SK-N-SH (cell line): ENCODE measurements around the gene NSF. TPM values are rescaled to one million over a fixed set of nuclear protein-coding genes. Genes with fewer than 3 reads are reported as not detected.
A peak's percentile ranks its signal among the peaks of the same experiment; 100 is the strongest.

Source experiments
- CTCF ChIA-PET: fragments of 300-600, 350-600 bp; formaldehyde crosslinking; extraction: SDS; loops from one replicate; lab custom pipeline; 2021; lab: Yijun Ruan, JAX
- POLR2A ChIA-PET: fragments of 350-600 bp; sonication (Branson Sonifier 250); formaldehyde crosslinking; extraction: SDS; loops from one replicate; lab custom pipeline; 2020; ENCODE audit warnings: antibody characterized with exemption, inconsistent platforms; lab: Yijun Ruan, JAX
- DNase-seq: peaks from one replicate; pipeline ENCODE4 v3.0.0; 2012
- H2AFZ ChIP-seq: fragments of 200-600 bp; sonication (generic); 2 replicates; pipeline ENCODE4 v1.8.1; 2016; ENCODE audit warnings: antibody characterized with exemption, mild to moderate bottlenecking, low read depth
- H3F3A ChIP-seq: fragments of 200-600 bp; sonication (generic); replicated peaks from 2 replicates; pipeline ENCODE3; 2016; ENCODE audit warnings: antibody characterized with exemption, mild to moderate bottlenecking; ENCODE audit not compliant: insufficient read depth
- H3K27ac ChIP-seq, 2 experiments: fragments of 200-500 bp in 1 of 2; fragments of 200-600 bp in 1 of 2; sonication (Bioruptor generic) in 1 of 2; sonication (generic), shearing (Covaris generic) in 1 of 2; 2 replicates each; pipeline versions ENCODE4 v1.5.1 to v1.6.1; 2014 to 2016; ENCODE audit warnings: low read depth in 2 of 2, inconsistent platforms in 1 of 2, low read length in 1 of 2, mild to moderate bottlenecking in 1 of 2, mixed read lengths in 1 of 2
- H3K27me3 ChIP-seq: fragments of 200-600 bp; sonication (generic), shearing (Covaris generic); 2 replicates; pipeline ENCODE4 v1.6.1; 2016; ENCODE audit warnings: mixed run types; ENCODE audit not compliant: insufficient read depth
- H3K36me3 ChIP-seq, 2 experiments: fragments of 200-500 bp in 1 of 2; fragments of 200-600 bp in 1 of 2; sonication (Bioruptor generic) in 1 of 2; sonication (generic) in 1 of 2; replicated peaks in 1 of 2; 2 replicates each; pipeline versions ENCODE3 to v1.5.1; 2014 to 2016; ENCODE audit warnings: low read length in 1 of 2, mild to moderate bottlenecking in 1 of 2; ENCODE audit not compliant: insufficient read depth in 2 of 2, control insufficient read depth in 1 of 2
- H3K4me1 ChIP-seq, 2 experiments: fragments of 200-500 bp in 1 of 2; fragments of 200-600 bp in 1 of 2; sonication (Bioruptor generic) in 1 of 2; sonication (generic), shearing (Covaris generic) in 1 of 2; 2 replicates each; pipeline versions ENCODE4 v1.5.1 to v1.6.1; 2014 to 2016; ENCODE audit warnings: low read depth in 1 of 2, low read length in 1 of 2, mixed run types in 1 of 2; ENCODE audit not compliant: insufficient read depth in 2 of 2, control insufficient read depth in 1 of 2
- H3K4me2 ChIP-seq: fragments of 200-600 bp; sonication (generic), shearing (Covaris generic); 2 replicates; pipeline ENCODE4 v1.6.1; 2017; ENCODE audit warnings: mixed run types
- H3K4me3 ChIP-seq, 2 experiments: fragments of 200-500 bp in 1 of 2; fragments of 200-600 bp in 1 of 2; sonication (Bioruptor generic) in 1 of 2; sonication (generic), shearing (Covaris generic) in 1 of 2; 2 replicates each; pipeline versions ENCODE4 v1.5.1 to v1.8.1; 2014 to 2016; ENCODE audit warnings: low read depth in 2 of 2, inconsistent platforms in 1 of 2, low read length in 1 of 2, mild to moderate bottlenecking in 1 of 2, mixed read lengths in 1 of 2, moderate library complexity in 1 of 2
- H3K79me2 ChIP-seq: fragments of 200-600 bp; sonication (generic); 2 replicates; pipeline ENCODE4 v1.8.1; 2017; ENCODE audit warnings: mild to moderate bottlenecking; ENCODE audit not compliant: insufficient read depth
- H3K9ac ChIP-seq: fragments of 200-600 bp; sonication (generic); 2 replicates; pipeline ENCODE4 v1.6.1; 2017; ENCODE audit warnings: mixed run types
- H3K9me2 ChIP-seq: fragments of 200-600 bp; sonication (generic); 2 replicates; pipeline ENCODE4 v1.6.1; 2017; ENCODE audit warnings: mixed run types
- H3K9me3 ChIP-seq: fragments of 200-600 bp; sonication (generic); 2 replicates; pipeline ENCODE4 v1.6.1; 2017; ENCODE audit warnings: mixed run types, mild to moderate bottlenecking, moderate library complexity
- H4K20me1 ChIP-seq: fragments of 200-600 bp; sonication (generic); 2 replicates; pipeline ENCODE4 v1.6.1; 2017; ENCODE audit warnings: mild to moderate bottlenecking, mixed run types; ENCODE audit not compliant: insufficient read depth
- ELF1 ChIP-seq: IDR thresholded peaks from 2 replicates; pipeline ENCODE4 v1.4.0; 2012
- EZH2phosphoT487 ChIP-seq: fragments of 200-600 bp; sonication (generic); IDR thresholded peaks from 2 replicates; pipeline ENCODE4 v1.6.1; 2017; ENCODE audit warnings: low read depth, mixed run types, mild to moderate bottlenecking, antibody characterized with exemption, moderate library complexity, borderline replicate concordance
- GATA2 ChIP-seq: sonication (generic); formaldehyde crosslinking; IDR thresholded peaks from 2 replicates; pipeline ENCODE4 v1.5.0; 2020; ENCODE audit warnings: mild to moderate bottlenecking, missing genetic modification reagents
- MEF2A ChIP-seq: IDR thresholded peaks from 2 replicates; pipeline ENCODE4 v1.4.0; 2012; ENCODE audit warnings: low read depth, borderline replicate concordance
- PBX3 ChIP-seq: IDR thresholded peaks from 2 replicates; pipeline ENCODE4; 2012
- REST ChIP-seq: IDR thresholded peaks from 2 replicates; pipeline ENCODE4 v1.6.1; 2012; ENCODE audit warnings: mild to moderate bottlenecking, low read depth, low read length, moderate library complexity
- RXRA ChIP-seq: IDR thresholded peaks from 2 replicates; pipeline ENCODE4 v1.4.0; 2012; ENCODE audit warnings: low read depth, mild to moderate bottlenecking, borderline replicate concordance
- SIN3A ChIP-seq: IDR thresholded peaks from 2 replicates; pipeline ENCODE4 v1.6.1; 2012; ENCODE audit warnings: low read depth, mild to moderate bottlenecking, low read length, moderate library complexity, borderline replicate concordance
- SMC3 ChIP-seq: IDR thresholded peaks from 2 replicates; pipeline ENCODE4 v1.6.1; 2012; ENCODE audit warnings: low read depth, low read length, improper control_type of control experiment
- TEAD4 ChIP-seq: IDR thresholded peaks from 2 replicates; pipeline ENCODE4 v1.4.0; 2012; ENCODE audit warnings: mild to moderate bottlenecking, borderline replicate concordance; ENCODE audit not compliant: insufficient read depth
- YY1 ChIP-seq: IDR thresholded peaks from 2 replicates; pipeline ENCODE4 v1.4.0; 2012; ENCODE audit warnings: low read depth, mild to moderate bottlenecking
- WGBS: methylation state at CpG from one replicate; pipeline ENCODE4 v1.1.6; 2017; ENCODE audit warnings: low lambda C conversion rate; 5-methylcytosine and 5-hydroxymethylcytosine counted together
- polyA plus RNA-seq, 3 experiments: library from polyadenylated mRNA; depleted of rRNA; stranded (reverse); fragments of >200 nt; gene quantifications; 2 replicates each; pipeline ENCODE4 v1.2.3, GENCODE V29; 2012
- TF ChIP-seq, protein P1 (sequence below): fragments of 150-350 bp; IDR thresholded peaks from 2 replicates; pipeline ENCODE4 v1.6.1; 2017; ENCODE audit warnings: antibody characterized with exemption, low read length, low read depth, borderline replicate concordance
- TF ChIP-seq, protein P2 (sequence below): IDR thresholded peaks from 2 replicates; pipeline ENCODE4 v1.4.0; 2012; ENCODE audit warnings: low read depth, borderline replicate concordance

NSF gene
- polyA plus RNA-seq, 1 of the 3 experiments (the other 2 are of a cell fraction): 31.4 TPM

- peak; percentile 41 for DNase-seq
- H3K9me2 ChIP-seq: no peaks in the 10 kb centered on the region
- CTCF ChIA-PET: interaction anchor here (1.2 to 1.7 kb wide), 3 partner anchors 9 to 69 kb away, joined by 3 to 7 read pairs (median 6); no protein-coding TSS in a partner anchor
- no peak overlapping the region for H3K4me3 ChIP-seq
- no peak overlapping the region for H3K9ac ChIP-seq
- no peaks in the 10 kb centered on the region for H3K36me3 ChIP-seq
- H4K20me1 ChIP-seq: no peaks in the 10 kb centered on the region
- no peaks in the 10 kb centered on the region for H3K27me3 ChIP-seq
- WGBS: 92% methylated on average over 14 of the region's 16 CpGs
- H3K79me2 ChIP-seq: no peaks in the 10 kb centered on the region
- H3K4me2 ChIP-seq: 0 out of 2 replicates have a peak overlapping the region, but pooled peaks have one; percentile 66
- TF ChIP-seq REST (no peak), SMC3 (no peak), MEF2A (no peak), GATA2 (CRISPR knock-in tag) (no peak), TEAD4 (no peak), PBX3 (no peak), ELF1 (no peak), RXRA (no peak), SIN3A (no peak), YY1 (no peak), EZH2phosphoT487 (no peak)
- H2AFZ ChIP-seq: peak overlapping the region; percentile 75; the same call in 1 of the 2 replicates
- no peak overlapping the region for H3K27ac ChIP-seq
- H3K9me3 ChIP-seq: no peaks in the 10 kb centered on the region
- peaks cover 0 to 20% of the 10 kb centered on the region in 2 experiments; a peak in 1 of 4 replicates for H3K4me1 ChIP-seq
- H3F3A ChIP-seq: peaks cover 4% of the 10 kb centered on the region
- POLR2A ChIA-PET: no interaction called here
Observed at GRCh38 chr17:46772475-46773220, 182.2 kb downstream of the NSF start.

- H3K4me2 ChIP-seq: no peak overlapping the region
Observed at GRCh38 chr17:46773221-46773605, 182.7 kb downstream of the NSF start.

More at GRCh38 chr17:46773221-46773605, 182.7 kb downstream of the NSF start:
- H3K9me2 ChIP-seq: no peaks in the 10 kb centered on the region
- CTCF ChIA-PET: interaction anchor here (1.2 to 1.7 kb wide), 3 partner anchors 8 to 68 kb away, joined by 3 to 7 read pairs (median 6); no protein-coding TSS in a partner anchor
- POLR2A ChIA-PET: no interaction called here
- no peak overlapping the region for H3K9ac ChIP-seq
- no peaks in the 10 kb centered on the region for H3K79me2 ChIP-seq
- H4K20me1 ChIP-seq: no peaks in the 10 kb centered on the region
- H3K4me1 ChIP-seq: peaks cover 0 to 20% of the 10 kb centered on the region in 2 experiments; a peak in 1 of 4 replicates
- peaks cover 4% of the 10 kb centered on the region for H3F3A ChIP-seq
- H2AFZ ChIP-seq: no peak overlapping the region
- no peaks in the 10 kb centered on the region for H3K36me3 ChIP-seq
- H3K27ac ChIP-seq: no peak overlapping the region
- H3K27me3 ChIP-seq: no peaks in the 10 kb centered on the region
- no peak for DNase-seq
- H3K4me3 ChIP-seq: no peak overlapping the region
- H3K9me3 ChIP-seq: no peaks in the 10 kb centered on the region
- 100% methylated on average over 3 of the region's 6 CpGs for WGBS
- TF ChIP-seq RXRA (no peak), MEF2A (no peak), SIN3A (no peak)
- TF ChIP-seq, protein P1, sequence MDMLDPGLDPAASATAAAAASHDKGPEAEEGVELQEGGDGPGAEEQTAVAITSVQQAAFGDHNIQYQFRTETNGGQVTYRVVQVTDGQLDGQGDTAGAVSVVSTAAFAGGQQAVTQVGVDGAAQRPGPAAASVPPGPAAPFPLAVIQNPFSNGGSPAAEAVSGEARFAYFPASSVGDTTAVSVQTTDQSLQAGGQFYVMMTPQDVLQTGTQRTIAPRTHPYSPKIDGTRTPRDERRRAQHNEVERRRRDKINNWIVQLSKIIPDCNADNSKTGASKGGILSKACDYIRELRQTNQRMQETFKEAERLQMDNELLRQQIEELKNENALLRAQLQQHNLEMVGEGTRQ: no peak
- TF ChIP-seq, protein P2, sequence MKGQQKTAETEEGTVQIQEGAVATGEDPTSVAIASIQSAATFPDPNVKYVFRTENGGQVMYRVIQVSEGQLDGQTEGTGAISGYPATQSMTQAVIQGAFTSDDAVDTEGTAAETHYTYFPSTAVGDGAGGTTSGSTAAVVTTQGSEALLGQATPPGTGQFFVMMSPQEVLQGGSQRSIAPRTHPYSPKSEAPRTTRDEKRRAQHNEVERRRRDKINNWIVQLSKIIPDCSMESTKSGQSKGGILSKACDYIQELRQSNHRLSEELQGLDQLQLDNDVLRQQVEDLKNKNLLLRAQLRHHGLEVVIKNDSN: no peak
